Measurements from ENCODE around the gene PEAK1. TPM values are rescaled to one million over a fixed set of nuclear protein-coding genes. Genes with fewer than 3 reads are reported as not detected.

The PEAK1 gene
- total and polyA plus RNA-seq, 10 of the 15 experiments (the other 5 are each of a cell fraction or from before 2014, with no cell fraction given), result 0.62 to 24.2 (median 11.2) TPM

- Histone ChIP-seq H3K27ac (ENCODE audit: control insufficient read depth, insufficient read depth) (no peak overlapping the region), H2AFZ (ENCODE audit: control insufficient read depth, low read depth, low read length) (no peak overlapping the region), H3K27me3 (replicated peaks in 1 of 2; ENCODE audit: control insufficient read depth in 2 of 2, insufficient read depth in 2 of 2, low read length in 1 of 2) (no peaks in the 10 kb centered on the region), H3K36me3 (ENCODE audit: control insufficient read depth in 2 of 2, insufficient read depth in 2 of 2, low read length in 1 of 2) (peaks cover 1 to 9% of the 10 kb centered on the region in 2 experiments; a peak in 3 of 4 replicates), H3K4me1 (ENCODE audit: control insufficient read depth, insufficient read depth, low read length) (peaks cover 10% of the 10 kb centered on the region), H3K9ac (ENCODE audit: control insufficient read depth, insufficient read depth, low read length) (no peak overlapping the region), H3K9me3 (replicated peaks; ENCODE audit: control insufficient read depth, insufficient read depth, low read length) (no peaks in the 10 kb centered on the region), H3K4me3 (no peak overlapping the region), H3K4me2 (ENCODE audit: control insufficient read depth, insufficient read depth) (no peak overlapping the region), H4K20me1 (ENCODE audit: control insufficient read depth, insufficient read depth) (no peaks in the 10 kb centered on the region), H3K79me2 (ENCODE audit: control insufficient read depth, insufficient read depth, low read length) (no peaks in the 10 kb centered on the region; the same call in 1 of the 2 replicates)
- intact Hi-C loops (cut with micrococcal nuclease; ENCODE audit: unreplicated experiment) (no loop called here), in situ Hi-C loops (cut with MboI) (no loop called here)
- 94% methylated on average over 2 of the region's 2 CpGs for WGBS (ENCODE audit: insufficient coverage, insufficient replicate concordance, low lambda C conversion rate, missing lambda C conversion rate)
- POLR2A ChIA-PET, result no interaction called here
- FAIRE-seq (no peak), DNase-seq (ENCODE audit: low read depth, low spot score) (no peak), ATAC-seq (no peak)
- BruUV-seq (replicated peaks), result no TSS peak
- TF ChIP-seq SP1 (IDR thresholded peaks at IDR 0.05; ENCODE audit: low read depth, low read length) (no peak), ELK1 (IDR thresholded peaks at IDR 0.05; ENCODE audit: low read depth, low read length) (no peak), JUNB (IDR thresholded peaks at IDR 0.05) (no peak), IKZF2 (IDR thresholded peaks at IDR 0.05) (no peak), SMAD5 (IDR thresholded peaks at IDR 0.05; ENCODE audit: low read depth) (no peak), ZBED1 (IDR thresholded peaks at IDR 0.05; ENCODE audit: borderline replicate concordance) (no peak), MYB (IDR thresholded peaks at IDR 0.05; ENCODE audit: borderline replicate concordance, low read depth, low read length) (no peak), BCL11A (IDR thresholded peaks at IDR 0.05; ENCODE audit: low read depth, low read length) (no peak), FOS (IDR thresholded peaks at IDR 0.05; ENCODE audit: borderline replicate concordance, extremely low read depth, insufficient read length) (no peak)
- RAD21 ChIA-PET (ENCODE audit: unreplicated experiment), result interaction anchor here (1.0 kb wide), 1 partner anchor 268 kb away, joined by 3 read pairs; no protein-coding TSS in a partner anchor
- CTCF ChIA-PET, result interaction anchor here (1.1 to 1.4 kb wide), 2 partner anchors 38 to 272 kb away, joined by 3 read pairs; no protein-coding TSS in a partner anchor
- SMC1A ChIA-PET (ENCODE audit: uncharacterized antibody, unreplicated experiment), result interaction anchor here (0.8 to 1.8 kb wide), 4 partner anchors 18 to 272 kb away, joined by 3 to 9 read pairs (median 5); no protein-coding TSS in a partner anchor
Observed at GRCh38 chr15:77459031-77459430, 39.1 kb upstream of the PEAK1 start.

All from GM12878 (cell line).